ENCODE data around the gene RNU6-9.

RNU6-9 gene

DNA sequence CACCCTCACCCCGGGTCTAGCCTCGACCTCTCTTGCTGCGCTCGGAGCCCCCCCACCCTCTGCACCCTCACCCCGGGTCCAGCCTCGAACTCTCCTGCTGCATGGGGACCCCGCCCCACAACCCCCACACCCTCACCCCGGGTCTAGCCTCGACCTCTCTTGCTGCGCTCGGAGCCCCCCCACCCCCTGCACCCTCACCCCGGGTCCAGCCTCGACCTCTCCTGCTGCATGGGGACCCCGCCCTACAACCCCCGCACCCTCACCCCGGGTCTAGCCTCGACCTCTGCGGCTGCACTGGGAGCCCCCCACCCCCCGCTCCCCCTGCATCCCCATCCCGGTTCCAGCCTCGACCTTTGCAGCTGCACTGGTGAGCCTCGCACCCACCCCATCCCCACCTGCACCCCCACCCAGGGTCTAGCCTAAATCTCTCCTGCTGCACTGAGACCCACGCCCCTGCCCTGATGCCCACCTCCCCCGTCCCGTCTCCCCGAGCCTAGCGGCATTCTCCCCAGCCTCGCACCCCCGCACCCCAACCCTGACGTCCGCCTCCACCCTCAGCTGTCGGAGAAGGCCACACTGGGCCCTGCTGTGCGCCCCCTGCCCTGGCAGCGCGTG lies 32.0 kb upstream of the RNU6-9 start:
- DNase-seq (ENCODE audit: extremely low read depth in 1 of 2, low read depth in 1 of 2): no peak

DNA sequence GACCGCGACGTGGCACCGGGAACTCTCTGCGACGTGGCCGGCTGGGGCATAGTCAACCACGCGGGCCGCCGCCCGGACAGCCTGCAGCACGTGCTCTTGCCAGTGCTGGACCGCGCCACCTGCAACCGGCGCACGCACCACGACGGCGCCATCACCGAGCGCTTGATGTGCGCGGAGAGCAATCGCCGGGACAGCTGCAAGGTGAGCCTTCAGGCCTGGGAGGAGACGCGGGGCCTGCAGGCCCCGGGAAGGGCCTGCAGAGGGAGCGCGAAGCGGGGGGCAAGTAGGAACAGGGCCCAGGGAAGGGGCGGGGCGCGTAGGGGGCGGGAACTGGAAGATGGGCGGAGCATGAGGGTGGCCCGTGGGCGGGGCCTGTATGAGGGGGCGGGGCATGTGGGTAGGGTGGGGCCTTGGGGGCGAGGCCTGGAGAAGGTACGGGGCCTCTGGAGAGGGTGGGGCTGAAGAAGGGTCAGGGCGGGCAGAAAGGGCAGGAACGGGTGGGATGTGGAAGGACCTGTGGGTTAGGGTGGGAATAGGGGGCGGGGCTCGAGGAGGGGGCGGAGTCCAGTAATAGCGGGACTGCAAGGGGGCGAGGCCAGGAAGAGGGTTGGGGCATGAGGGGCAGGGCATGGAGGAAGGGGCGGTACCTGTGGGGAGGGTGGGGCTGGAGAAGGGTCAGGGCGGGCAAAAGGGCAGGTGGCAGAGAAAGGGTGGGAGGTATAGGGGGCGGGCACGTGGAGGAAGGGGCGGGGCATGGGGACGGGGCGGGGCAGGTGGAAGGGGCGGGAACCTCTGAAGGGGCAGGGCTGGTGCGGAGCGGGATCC lies 31.3 kb upstream of the RNU6-9 start:
- DNase-seq (ENCODE audit: extremely low read depth in 1 of 2, low read depth in 1 of 2): peak; percentile 35 to 62

DNA sequence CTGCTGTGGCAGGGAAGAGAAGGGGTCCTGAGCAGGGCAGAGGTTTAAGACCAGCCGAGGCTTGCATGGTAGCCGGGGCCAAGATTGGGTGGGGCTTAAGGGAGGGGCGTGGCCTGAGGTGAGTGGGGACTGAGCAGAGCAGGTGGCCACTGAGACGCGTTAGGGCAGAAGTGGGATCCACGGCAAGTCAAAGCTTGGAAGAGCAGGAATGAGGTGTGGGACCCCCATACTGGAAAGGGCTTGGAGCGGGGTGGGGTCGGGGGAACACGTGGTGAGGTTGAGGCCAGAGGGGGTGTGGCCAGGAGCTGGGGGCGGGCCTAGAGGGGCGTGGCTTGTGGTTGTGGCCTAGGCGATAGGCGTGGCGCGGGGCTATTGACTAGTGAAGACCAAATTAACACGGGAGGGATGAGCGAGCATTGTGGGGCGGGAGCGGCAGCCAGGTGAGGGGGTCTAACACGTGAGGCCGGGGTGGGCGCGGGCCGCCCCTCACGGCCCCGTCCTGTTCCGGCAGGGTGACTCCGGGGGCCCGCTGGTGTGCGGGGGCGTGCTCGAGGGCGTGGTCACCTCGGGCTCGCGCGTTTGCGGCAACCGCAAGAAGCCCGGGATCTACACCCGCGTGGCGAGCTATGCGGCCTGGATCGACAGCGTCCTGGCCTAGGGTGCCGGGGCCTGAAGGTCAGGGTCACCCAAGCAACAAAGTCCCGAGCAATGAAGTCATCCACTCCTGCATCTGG lies 30.5 kb upstream of the RNU6-9 start:
- DNase-seq (ENCODE audit: extremely low read depth in 1 of 2, low read depth in 1 of 2): peak; percentile 49 to 70

DNA sequence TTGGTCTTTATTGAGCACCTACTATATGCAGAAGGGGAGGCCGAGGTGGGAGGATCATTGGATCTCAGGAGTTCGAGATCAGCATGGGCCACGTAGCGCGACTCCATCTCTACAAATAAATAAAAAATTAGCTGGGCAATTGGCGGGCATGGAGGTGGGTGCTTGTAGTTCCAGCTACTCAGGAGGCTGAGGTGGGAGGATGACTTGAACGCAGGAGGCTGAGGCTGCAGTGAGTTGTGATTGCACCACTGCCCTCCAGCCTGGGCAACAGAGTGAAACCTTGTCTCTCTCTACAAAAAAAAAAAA lies 30.0 kb upstream of the RNU6-9 start:
- DNase-seq (ENCODE audit: extremely low read depth in 1 of 2, low read depth in 1 of 2): no peak

DNA sequence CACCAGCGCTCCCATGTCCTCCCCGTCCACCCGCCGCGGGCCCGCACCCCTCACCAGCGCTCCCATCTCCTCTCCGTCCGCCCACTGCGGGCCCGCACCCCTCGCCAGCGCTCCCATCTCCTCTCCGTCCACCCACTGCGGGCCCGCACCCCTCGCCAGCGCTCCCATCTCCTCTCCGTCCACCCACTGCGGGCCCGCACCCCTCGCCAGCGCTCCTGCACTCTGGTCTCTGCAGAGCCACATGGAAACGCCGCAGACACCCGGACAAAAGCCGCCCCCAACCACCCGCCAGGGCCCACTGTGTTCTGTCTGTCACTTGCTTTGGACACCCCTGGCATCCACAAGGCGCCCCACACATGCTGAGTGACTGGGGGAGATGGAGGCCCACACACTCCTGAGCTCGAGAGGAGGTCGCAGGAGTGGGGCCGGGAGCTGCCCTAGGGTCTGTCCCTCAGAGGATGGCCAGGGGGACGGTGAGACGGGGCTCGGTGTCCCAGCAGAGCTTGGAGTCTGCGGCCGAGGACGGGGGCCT lies 26.4 kb upstream of the RNU6-9 start:
- no peak for DNase-seq (ENCODE audit: extremely low read depth in 1 of 2, low read depth in 1 of 2)

DNA sequence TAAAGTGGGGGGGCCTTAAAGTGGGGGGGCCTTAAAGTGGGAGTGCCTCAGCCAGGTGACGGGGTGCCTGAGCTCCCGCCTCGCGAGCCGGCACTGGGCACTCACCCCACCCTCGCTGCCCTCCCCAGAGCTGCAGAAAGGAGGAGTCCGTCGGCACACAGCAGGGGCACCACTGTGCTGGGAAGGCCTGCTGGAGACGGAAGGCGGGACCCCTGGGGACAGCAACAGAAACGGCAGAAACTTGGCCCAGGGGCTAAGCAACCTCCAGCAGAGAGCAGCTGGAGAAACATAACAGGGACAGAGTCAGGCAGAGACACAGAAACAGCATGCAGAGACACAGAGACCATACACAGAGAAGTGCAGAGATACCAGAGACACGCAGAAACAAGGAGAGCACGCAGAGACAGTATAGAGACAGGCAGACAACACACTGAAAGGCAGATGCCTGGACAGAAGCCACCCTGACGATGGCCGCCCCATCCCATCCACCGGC lies 25.9 kb upstream of the RNU6-9 start:
- DNase-seq (ENCODE audit: extremely low read depth in 1 of 2, low read depth in 1 of 2): no peak

DNA sequence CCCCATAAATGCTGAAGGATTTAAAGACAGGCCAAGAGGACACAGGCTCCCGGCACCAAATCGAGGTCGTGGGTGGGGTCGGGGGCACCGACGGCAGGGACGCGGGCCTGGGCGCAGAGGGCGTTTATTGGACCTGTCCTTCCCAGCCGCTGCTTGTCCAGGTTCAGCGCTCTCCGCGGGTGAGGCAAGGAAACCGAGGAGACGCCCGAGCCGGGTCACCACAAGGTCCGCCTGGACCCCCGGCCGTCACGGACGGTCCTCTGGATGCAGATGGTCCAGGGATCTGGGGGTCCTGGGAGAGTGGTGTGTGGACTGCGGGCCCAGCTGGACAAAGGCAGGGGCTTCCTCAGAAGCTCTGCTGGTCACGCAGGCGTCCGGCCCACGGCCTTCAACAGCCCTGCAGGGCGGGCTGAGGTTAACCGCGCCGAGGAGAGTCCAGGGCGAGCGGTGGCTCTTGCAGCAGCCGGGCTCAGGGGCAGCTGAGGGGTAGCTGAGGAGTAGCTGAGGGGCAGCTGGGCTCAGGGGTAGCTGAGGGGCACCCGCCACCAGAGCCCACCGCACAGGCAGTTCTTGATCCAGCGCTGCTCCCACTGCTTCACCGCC lies 25.3 kb upstream of the RNU6-9 start:
- no peak for DNase-seq (ENCODE audit: extremely low read depth in 1 of 2, low read depth in 1 of 2)

DNA sequence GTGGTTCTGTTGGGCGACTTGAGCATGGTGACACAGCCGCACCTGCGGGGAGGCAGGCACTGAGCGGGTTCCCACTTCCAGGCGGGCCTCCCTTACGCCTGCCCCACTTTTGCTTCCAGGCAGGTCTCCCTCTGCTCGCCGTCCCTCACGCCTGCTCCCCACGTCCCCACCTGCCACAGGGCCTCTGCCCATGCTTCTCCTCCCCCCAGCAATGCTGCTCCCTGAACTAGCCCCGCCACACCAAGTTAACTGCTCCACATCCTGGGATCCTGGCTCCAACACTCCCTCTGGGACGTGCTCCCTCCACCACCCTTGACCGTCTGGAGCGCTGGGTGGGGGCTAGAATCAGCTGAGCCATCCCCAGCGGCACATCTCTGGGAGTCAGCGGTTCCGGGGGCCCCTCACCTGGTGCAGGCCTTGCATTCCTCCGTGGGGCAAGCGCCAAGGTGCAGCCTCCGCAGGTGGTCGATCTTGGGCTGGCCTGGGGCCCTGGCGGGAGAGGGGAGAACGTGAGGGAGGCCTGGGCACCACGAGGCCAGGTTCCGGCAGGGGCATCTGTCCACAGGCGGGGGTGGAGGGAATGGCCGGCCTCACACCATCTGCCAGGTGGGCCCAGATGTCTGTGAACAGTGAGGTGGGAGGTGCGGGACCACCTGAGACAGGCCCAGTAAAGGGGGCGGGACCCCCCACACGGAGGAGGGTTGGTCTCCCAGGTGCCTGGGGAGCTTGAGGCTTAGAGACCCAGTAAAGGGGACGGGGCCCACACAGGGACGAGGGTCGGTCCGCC lies 24.6 kb upstream of the RNU6-9 start:
- no peak for DNase-seq (ENCODE audit: extremely low read depth in 1 of 2, low read depth in 1 of 2)

DNA sequence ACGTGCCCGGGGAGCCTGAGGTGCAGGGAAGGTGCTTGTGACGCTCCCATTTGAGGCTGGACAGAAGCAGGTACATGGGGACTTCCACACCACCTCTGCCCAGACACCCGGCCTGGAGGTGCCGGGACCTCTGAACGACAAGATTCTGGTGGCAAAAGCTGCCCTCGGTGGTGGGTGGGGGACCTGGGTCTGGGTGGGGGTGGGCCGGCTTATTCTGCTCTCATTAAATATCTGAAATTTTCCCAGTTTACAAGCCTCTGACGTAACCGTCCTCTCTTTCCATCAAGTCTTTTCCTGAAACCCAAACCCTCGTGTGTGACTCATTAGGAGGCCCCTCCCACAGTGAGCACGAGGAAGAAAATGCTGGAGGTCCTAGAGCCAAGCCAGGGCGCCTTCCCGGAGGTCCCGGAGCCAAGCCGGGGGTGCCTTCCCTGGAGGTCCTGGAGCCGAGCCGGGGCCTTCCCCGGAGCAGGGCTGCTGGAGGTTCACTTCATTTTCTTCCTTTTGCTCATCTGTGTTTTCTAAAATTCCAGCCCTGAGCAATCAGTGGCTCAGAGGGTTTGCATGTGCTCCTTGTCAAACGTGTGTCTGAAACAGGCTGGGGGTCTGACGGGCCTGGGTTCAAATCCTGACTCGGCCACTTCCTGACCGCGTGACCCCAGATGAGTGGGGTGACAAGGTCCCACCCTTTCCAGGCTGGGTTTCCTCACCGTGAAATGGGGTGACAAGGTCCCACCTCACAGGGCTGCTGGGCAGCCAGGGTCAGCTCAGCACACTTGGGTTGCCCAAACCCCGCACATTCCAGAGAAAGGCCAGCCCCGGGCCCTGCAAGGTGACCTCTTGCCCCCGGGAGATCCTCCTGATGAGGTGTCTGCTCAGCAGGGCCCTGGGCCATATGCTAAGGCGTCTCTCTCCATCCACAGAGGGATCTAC lies 23.8 kb upstream of the RNU6-9 start:
- DNase-seq (ENCODE audit: extremely low read depth in 1 of 2, low read depth in 1 of 2): no peak

DNA sequence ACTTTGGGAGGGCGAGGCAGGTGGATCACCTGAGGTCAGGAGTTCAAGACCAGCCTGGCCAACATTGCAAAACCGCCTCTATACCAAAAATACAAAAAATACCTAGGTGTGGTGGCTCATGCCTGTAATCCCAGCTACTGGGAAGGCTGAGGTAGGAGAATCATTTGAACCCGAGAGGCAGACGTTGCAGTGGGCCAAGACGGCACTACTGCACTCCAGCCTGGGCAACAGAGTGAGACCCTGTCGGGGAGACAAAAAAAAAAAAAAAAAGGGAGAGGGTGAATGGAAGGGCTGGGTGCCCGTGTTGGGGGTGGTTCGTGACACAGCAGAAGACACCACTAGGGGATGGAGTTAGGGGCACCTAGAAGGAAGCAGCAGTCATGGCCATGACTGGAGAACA lies 23.0 kb upstream of the RNU6-9 start:
- no peak for DNase-seq (ENCODE audit: extremely low read depth in 1 of 2, low read depth in 1 of 2)

DNA sequence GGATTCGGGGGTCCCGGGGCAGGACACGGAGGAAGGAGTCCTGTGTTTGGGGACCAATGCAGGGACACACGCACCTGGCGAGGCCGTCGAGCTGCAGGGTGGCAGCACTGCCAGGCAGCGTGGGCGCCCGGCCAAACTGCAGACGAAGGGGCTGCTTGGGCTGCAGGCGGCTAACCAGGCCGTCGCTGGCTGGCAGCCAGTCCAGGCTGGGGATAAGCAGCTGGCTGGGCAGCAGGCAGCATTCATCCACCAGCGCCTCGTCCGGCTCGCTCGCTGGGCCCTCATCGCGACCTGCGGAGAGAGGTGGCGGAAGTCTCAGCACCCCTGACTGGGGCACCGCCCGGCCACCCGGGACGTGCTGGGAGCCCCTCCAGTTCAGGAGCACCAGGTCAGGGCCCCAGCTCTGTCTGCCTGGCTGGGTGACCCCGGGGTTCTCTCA lies 22.3 kb upstream of the RNU6-9 start:
- DNase-seq (ENCODE audit: extremely low read depth in 1 of 2, low read depth in 1 of 2): no peak

DNA sequence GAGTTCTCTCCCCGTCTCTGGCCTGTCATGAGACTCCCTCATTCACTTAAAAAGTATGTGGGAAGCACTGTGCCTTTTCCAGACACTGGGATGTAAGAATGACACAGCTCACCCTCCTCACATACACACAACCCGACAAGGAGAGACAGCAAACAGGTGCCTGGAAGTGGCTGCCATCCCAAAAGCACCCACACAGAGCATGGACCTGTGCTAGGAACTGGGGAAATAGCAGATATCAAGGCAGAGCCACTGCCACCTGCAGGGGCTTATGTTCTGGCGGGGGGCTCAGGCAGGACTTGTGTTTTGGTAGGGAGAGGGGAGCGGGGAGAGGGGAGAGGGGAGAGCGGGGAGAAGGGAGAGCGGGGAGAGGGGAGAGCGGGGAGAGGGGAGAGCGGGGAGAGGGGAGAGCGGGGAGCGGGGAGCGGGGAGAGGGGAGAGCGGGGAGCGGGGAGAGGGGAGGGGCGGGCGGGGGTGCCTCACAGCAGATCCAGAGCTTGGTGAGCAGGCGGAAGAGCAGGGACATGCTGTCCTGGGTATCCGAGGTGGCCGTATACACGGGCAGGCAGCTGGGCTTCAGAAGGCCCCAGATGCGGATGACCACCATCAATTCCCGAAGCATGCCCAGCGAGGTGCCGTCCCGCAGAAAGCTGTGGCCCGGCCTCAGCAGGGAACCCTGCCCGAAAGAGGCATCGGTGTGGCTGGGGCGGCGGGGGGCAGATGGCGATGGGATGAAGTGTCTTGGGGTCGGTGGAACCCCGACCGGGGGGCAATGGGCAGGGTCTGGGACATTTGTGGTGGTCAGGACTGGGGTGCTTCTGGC lies 21.6 kb upstream of the RNU6-9 start:
- DNase-seq (ENCODE audit: extremely low read depth in 1 of 2, low read depth in 1 of 2): peak in 1 of 2 donors; percentile 28

DNA sequence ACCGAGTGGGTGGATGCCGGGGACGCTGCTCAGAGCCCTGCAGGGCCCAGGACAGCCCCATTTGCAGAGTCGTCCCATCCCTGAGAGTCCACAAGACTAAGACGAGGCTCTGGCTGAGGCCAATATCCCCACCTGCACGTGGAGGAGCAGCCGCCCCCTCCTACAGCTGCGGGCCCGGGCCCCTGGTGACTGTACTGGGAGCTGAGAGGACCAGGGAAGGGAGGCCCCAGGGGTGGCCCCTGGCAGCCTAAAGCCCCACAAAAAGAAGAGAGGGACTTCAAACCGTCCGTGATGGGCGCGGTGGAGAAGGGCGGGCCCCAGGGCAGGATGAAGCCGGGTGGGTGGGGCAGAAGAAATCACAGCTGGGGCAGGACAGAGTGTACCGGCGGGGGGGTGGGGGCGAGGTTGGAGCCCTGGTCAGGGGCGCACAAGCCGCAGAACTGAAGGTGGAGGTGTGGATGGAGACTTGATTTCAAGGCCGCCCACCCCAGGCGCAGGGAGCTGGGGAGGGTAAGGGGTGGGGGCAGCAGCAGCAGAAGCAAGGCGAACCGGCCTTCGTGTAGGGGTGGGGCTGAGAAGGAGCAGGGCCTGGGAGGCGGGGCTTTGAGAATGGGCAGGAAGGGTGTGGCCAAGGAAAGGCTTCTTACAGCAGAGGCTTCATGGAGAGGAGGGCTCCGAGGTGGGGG lies 20.9 kb upstream of the RNU6-9 start:
- peak; percentile 67 to 72 for DNase-seq (ENCODE audit: extremely low read depth in 1 of 2, low read depth in 1 of 2)

DNA sequence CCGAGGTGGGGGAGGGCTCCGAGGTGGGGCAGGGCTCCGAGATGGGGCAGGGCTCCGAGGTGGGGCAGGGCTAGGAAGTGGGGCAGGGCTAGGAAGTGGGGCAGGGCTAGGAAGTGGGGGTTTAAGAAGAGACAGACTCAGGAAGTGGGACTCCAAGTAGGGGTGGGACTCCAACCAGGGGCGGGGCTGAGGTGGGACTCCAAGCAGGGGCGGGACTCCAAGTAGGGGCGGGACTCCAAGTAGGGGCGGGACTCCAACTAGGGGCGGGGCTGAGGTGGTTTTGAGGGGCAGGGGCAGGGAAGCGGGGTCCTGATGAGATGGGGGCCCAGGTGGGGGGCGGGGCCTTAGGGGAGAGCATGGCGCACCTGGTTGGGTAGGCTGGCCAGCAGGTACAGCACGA lies 20.2 kb upstream of the RNU6-9 start:
- DNase-seq (ENCODE audit: extremely low read depth in 1 of 2, low read depth in 1 of 2): peak; percentile 52 to 56

DNA sequence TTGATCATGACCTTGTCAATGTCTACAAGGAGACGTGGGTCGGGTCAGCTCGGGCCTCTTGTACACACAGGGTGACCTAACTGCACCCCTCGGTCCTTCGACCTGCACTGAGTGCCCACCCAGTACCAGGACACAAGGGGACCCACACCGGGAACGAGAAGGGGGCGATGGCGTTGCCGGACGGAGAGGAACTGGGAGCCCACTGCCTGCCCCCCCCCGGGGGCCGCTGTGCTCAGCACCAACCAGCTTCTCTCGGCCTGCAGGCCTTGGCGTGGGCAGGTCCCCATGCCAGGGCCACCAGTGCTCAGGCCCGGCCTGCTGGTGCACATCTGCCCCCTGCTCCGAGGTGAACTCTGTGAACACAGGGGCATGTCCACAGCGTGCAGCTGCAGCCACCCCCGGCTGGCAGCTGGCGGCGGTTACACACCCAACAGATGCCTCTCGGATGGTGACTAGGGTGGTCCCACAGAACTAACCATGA lies 19.7 kb upstream of the RNU6-9 start:
- no peak for DNase-seq (ENCODE audit: extremely low read depth in 1 of 2, low read depth in 1 of 2)

DNA sequence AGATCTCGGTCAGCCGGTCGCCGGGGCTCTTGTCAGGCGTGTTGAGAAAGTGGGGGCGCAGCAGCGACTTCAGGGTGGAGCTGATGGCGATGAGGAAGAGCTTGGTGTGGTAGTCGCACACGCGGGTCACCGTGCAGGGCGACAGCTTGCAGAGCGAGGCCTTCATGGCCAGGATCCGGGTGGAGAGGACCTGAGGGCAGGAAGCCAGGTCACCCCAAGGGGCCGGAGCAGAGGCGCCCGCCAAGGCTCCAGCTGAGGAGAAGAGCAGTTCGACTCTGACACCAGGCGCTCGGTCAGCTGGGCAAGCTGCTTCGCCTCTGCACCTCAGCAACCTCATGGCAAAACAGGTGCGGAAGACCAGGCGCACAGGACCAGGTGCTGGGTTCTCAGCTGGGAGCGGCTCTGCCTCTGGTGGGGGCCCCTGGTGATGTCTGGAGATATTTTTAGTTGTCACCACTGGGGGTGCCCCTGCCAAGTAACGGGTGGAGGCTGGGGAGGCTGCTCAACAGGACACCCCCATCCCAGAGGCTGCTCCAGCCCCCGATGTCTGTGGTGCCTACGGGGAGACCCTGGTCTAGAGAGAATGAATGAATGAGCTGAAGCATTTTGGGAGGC lies 17.9 kb upstream of the RNU6-9 start:
- DNase-seq (ENCODE audit: extremely low read depth in 1 of 2, low read depth in 1 of 2): no peak

DNA sequence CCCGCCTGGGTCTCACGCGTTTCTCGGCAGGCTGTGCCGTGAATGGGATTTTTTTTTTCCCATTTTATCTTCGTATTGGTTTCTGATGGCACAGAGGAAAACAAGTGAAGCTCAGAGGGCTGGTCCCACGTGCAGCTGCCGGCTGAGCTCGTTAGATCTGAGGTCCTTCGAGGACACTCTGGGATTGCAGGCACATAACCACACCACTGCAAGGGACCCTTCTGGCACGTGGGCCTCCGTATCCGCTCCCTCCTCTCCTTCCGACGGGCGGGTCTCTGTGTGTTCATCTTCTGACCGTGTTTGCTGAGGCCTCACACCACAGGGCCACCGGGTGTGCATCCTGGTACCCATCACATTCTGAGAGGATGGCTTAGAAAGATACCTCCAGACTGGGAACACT lies 17.2 kb upstream of the RNU6-9 start:
- DNase-seq (ENCODE audit: extremely low read depth in 1 of 2, low read depth in 1 of 2): no peak
